SK-N-SH treated with all-trans-retinoic acid at 6 μM for 48 hours (cell line): ENCODE results near the gene KCNJ1.

Experiments used
- ATAC-seq: fragments of 200-7000 bp; cut with Tn5 transposase; 3 replicates; pipeline ENCODE4 v1.9.1; 2020; ENCODE audit warnings: mild to moderate bottlenecking, moderate library complexity
- ARNTL ChIP-seq: fragments of 450-650 bp; formaldehyde crosslinking; IDR thresholded peaks from 2 replicates; pipeline ENCODE4 v1.5.0; 2020; ENCODE audit warnings: low read depth, mild to moderate bottlenecking, moderate library complexity, borderline replicate concordance
- BACH2 ChIP-seq: fragments of 250-450 bp; sonication (Bioruptor Pico); IDR thresholded peaks from 2 replicates; pipeline ENCODE4 v1.9.0; 2021; ENCODE audit warnings: mild to moderate bottlenecking, borderline replicate concordance
- CSDC2 ChIP-seq: fragments of 250-450 bp; sonication (Bioruptor Pico); IDR thresholded peaks from 2 replicates; pipeline ENCODE4 v1.5.0; 2020; ENCODE audit warnings: mild to moderate bottlenecking, moderate library complexity
- GLIS3 ChIP-seq: fragments of 250-450 bp; sonication (Bioruptor Pico); IDR thresholded peaks from 2 replicates; pipeline ENCODE4 v1.5.0; 2020; ENCODE audit warnings: mild to moderate bottlenecking, moderate library complexity
- ISL1 ChIP-seq: fragments of 250-450 bp; sonication (Bioruptor Pico); IDR thresholded peaks from 2 replicates; pipeline ENCODE4 v2.1.2; 2022; ENCODE audit warnings: mild to moderate bottlenecking, moderate library complexity
- OSR1 ChIP-seq: fragments of 250-450 bp; sonication (Bioruptor Pico); IDR thresholded peaks from 2 replicates; pipeline ENCODE4 v1.8.0; 2022; ENCODE audit warnings: moderate library complexity, mild to moderate bottlenecking, inconsistent platforms
- PATZ1 ChIP-seq: fragments of 250-450 bp; sonication (Bioruptor Pico); IDR thresholded peaks from 2 replicates; pipeline ENCODE4 v1.8.0; 2020; ENCODE audit warnings: mild to moderate bottlenecking, moderate library complexity, borderline replicate concordance
- PPARA ChIP-seq: fragments of 250-450 bp; sonication (Bioruptor Pico); IDR thresholded peaks from 2 replicates; pipeline ENCODE4 v1.5.0; 2020; ENCODE audit warnings: mild to moderate bottlenecking, borderline replicate concordance
- SNAI2 ChIP-seq: fragments of 250-450 bp; sonication (Bioruptor Pico); IDR thresholded peaks from 2 replicates; pipeline ENCODE4 v1.5.0; 2020; ENCODE audit warnings: mild to moderate bottlenecking, moderate library complexity
- TCF4 ChIP-seq: fragments of 250-450 bp; sonication (Bioruptor Pico); IDR thresholded peaks from 2 replicates; pipeline ENCODE4 v1.8.0; 2021; ENCODE audit warnings: mild to moderate bottlenecking, moderate library complexity, borderline replicate concordance
- TOX ChIP-seq: fragments of 250-450 bp; sonication (Bioruptor Pico); IDR thresholded peaks from 2 replicates; pipeline ENCODE4 v1.8.0; 2021; ENCODE audit warnings: mild to moderate bottlenecking, moderate library complexity, borderline replicate concordance
- ZC3H10 ChIP-seq: fragments of 250-450 bp; sonication (Bioruptor Pico); IDR thresholded peaks from 2 replicates; pipeline ENCODE4 v1.5.1; 2021; ENCODE audit warnings: mild to moderate bottlenecking, moderate library complexity
- ZFP3 ChIP-seq: fragments of 250-450 bp; sonication (Bioruptor Pico); IDR thresholded peaks from 2 replicates; pipeline ENCODE4 v1.5.0; 2020; ENCODE audit warnings: mild to moderate bottlenecking, moderate library complexity
- ZFP30 ChIP-seq: fragments of 450-650 bp; formaldehyde crosslinking; IDR thresholded peaks from 2 replicates; pipeline ENCODE4 v1.5.0; 2022; ENCODE audit warnings: mild to moderate bottlenecking, moderate library complexity
- ZNF8 ChIP-seq: fragments of 450-650 bp; formaldehyde crosslinking; IDR thresholded peaks from 2 replicates; pipeline ENCODE4 v1.5.0; 2020; ENCODE audit warnings: mild to moderate bottlenecking, moderate library complexity
- TF ChIP-seq, protein P1 (sequence below): fragments of 250-450 bp; sonication (Bioruptor Pico); IDR thresholded peaks from 2 replicates; pipeline ENCODE4 v1.8.0; 2021; ENCODE audit warnings: low read depth, mild to moderate bottlenecking, moderate library complexity, borderline replicate concordance
- TF ChIP-seq, protein P2 (sequence below): fragments of 250-450 bp; sonication (Bioruptor Pico); IDR thresholded peaks from 2 replicates; pipeline ENCODE4 v1.5.0; 2020; ENCODE audit warnings: mild to moderate bottlenecking, moderate library complexity
- TF ChIP-seq, protein P3 (sequence below): fragments of 250-450 bp; sonication (Bioruptor Pico); IDR thresholded peaks from 2 replicates; pipeline ENCODE4 v1.5.1; 2020; ENCODE audit warnings: low read depth, mild to moderate bottlenecking, moderate library complexity

KCNJ1 gene

DNA sequence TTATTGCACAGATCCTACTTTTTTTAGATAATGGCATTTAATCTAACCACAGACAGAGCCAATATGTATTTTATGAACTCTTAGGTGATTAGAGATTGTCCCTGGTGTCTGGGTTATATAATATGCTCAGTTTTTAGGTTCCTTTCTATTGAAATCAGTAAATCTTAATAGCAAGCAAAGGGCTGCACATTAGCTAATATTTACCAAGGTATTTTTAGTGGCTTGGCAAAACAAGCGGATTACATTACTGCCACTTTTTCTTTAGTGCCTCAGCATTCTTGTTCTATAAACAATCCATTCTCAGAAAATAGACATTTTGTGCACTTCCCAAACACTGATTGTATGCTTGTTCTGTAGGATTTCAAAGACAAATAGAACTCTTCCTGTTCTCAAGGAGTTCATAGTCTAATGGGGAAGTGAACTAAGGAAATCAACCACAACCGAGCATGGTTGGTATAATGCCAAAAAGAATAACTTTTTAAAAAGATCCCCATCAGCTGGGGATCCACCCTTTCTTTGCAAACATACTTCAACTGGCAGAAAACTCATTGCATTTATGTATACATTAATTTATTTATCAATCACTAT lies 23.8 kb downstream of the KCNJ1 start:
- no peak for ATAC-seq
- TF ChIP-seq PPARA (CRISPR knock-in tag) (no peak), GLIS3 (CRISPR knock-in tag) (no peak), ISL1 (CRISPR knock-in tag) (no peak), OSR1 (CRISPR knock-in tag) (no peak), ARNTL (CRISPR knock-in tag) (no peak), PATZ1 (CRISPR knock-in tag) (no peak), BACH2 (CRISPR knock-in tag) (no peak), ZFP30 (no peak), TOX (CRISPR knock-in tag) (no peak), CSDC2 (CRISPR knock-in tag) (no peak), SNAI2 (no peak)
- TF ChIP-seq, protein P1, sequence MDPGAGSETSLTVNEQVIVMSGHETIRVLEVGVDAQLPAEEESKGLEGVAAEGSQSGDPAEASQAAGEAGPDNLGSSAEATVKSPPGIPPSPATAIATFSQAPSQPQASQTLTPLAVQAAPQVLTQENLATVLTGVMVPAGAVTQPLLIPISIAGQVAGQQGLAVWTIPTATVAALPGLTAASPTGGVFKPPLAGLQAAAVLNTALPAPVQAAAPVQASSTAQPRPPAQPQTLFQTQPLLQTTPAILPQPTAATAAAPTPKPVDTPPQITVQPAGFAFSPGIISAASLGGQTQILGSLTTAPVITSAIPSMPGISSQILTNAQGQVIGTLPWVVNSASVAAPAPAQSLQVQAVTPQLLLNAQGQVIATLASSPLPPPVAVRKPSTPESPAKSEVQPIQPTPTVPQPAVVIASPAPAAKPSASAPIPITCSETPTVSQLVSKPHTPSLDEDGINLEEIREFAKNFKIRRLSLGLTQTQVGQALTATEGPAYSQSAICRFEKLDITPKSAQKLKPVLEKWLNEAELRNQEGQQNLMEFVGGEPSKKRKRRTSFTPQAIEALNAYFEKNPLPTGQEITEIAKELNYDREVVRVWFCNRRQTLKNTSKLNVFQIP = no peak
- TF ChIP-seq, protein P2, sequence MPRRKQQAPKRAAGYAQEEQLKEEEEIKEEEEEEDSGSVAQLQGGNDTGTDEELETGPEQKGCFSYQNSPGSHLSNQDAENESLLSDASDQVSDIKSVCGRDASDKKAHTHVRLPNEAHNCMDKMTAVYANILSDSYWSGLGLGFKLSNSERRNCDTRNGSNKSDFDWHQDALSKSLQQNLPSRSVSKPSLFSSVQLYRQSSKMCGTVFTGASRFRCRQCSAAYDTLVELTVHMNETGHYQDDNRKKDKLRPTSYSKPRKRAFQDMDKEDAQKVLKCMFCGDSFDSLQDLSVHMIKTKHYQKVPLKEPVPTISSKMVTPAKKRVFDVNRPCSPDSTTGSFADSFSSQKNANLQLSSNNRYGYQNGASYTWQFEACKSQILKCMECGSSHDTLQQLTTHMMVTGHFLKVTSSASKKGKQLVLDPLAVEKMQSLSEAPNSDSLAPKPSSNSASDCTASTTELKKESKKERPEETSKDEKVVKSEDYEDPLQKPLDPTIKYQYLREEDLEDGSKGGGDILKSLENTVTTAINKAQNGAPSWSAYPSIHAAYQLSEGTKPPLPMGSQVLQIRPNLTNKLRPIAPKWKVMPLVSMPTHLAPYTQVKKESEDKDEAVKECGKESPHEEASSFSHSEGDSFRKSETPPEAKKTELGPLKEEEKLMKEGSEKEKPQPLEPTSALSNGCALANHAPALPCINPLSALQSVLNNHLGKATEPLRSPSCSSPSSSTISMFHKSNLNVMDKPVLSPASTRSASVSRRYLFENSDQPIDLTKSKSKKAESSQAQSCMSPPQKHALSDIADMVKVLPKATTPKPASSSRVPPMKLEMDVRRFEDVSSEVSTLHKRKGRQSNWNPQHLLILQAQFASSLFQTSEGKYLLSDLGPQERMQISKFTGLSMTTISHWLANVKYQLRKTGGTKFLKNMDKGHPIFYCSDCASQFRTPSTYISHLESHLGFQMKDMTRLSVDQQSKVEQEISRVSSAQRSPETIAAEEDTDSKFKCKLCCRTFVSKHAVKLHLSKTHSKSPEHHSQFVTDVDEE (CRISPR knock-in tag) = no peak

DNA sequence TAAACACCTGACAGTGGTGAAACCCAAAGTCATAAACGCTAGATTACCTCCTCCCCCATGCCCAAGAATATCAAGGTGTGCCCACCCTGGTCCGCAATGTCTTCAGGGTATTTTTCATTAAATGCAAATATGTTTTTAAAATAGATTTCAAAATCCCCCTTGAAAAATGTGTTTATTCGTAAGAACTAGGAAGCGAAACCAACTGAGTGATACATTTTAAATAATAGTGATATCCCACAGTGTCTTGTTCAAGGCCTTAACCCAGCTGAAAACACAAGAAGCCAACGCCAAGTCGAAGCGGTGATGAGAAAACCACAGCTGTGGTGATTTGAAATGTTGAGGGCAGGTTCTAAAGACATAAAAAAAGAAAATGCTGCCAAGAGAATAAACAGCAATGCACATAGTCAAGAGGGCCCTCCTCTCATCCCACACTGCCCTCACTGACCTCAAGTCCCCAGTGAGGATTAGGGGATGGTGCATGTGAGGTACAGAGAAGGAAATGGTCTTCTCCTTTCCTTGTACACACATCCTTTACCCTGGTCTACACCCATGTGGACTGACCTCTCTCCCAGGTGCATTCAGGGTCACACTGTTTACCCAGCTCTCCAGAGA lies 25.5 kb downstream of the KCNJ1 start:
- TF ChIP-seq TCF4 (no peak), ARNTL (CRISPR knock-in tag) (no peak), ISL1 (CRISPR knock-in tag) (no peak), ZC3H10 (CRISPR knock-in tag) (no peak), GLIS3 (CRISPR knock-in tag) (no peak), ZNF8 (CRISPR knock-in tag) (no peak), PATZ1 (CRISPR knock-in tag) (no peak), SNAI2 (no peak), ZFP3 (no peak), PPARA (CRISPR knock-in tag) (no peak)
- TF ChIP-seq, protein P2 (CRISPR knock-in tag) = no peak
- ATAC-seq = no peak

DNA sequence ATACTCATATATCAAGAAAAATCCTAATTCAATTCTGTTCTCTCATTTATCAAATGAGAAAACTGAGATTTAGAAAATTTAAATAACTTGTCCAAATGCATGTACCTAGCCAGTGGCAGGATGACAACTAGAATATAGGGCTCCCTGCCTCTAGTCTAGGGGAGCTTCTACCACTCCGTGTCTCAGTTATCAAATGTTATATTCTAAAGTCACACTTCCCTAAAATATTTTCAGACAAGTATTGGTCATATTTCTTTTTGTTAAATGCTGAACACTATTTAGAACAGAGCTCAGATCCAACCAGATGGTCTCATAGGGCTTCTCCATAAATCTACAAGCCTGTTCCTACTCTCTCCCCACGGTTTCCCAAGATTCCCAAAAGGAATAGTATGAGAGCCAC lies 26.3 kb downstream of the KCNJ1 start:
- ATAC-seq = no peak
- no peak for TF ChIP-seq ZC3H10 (CRISPR knock-in tag)
- TF ChIP-seq, protein P3, sequence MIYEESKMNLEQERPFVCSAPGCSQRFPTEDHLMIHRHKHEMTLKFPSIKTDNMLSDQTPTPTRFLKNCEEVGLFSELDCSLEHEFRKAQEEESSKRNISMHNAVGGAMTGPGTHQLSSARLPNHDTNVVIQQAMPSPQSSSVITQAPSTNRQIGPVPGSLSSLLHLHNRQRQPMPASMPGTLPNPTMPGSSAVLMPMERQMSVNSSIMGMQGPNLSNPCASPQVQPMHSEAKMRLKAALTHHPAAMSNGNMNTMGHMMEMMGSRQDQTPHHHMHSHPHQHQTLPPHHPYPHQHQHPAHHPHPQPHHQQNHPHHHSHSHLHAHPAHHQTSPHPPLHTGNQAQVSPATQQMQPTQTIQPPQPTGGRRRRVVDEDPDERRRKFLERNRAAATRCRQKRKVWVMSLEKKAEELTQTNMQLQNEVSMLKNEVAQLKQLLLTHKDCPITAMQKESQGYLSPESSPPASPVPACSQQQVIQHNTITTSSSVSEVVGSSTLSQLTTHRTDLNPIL (CRISPR knock-in tag) = no peak
- TF ChIP-seq, protein P1 = no peak
- no peak for TF ChIP-seq PATZ1 (CRISPR knock-in tag)
